Left hindlimb (tissue), 1 donor: ENCODE results near the gene PLLP.
"Not testable (repeated sequence)": the region's sequence is repeated elsewhere in the genome, so short reads cannot be mapped to it uniquely, and the experiment has no call there.

Experiments used
- DNase-seq: peaks from one replicate; pipeline ENCODE4 v3.0.0-alpha.2; 2018

PLLP gene

GRCh38 chr16:57271063-57271345 lies 13.5 kb downstream of the PLLP start:
- no peak for DNase-seq

- DNase-seq, result no peak
Observed at GRCh38 chr16:57270221-57271062, 14.0 kb downstream of the PLLP start.

- DNase-seq, result no peak
Observed at GRCh38 chr16:57268804-57269800, 15.4 kb downstream of the PLLP start.

- not testable (repeated sequence) for DNase-seq
Observed at GRCh38 chr16:57267343-57267742, 17.1 kb downstream of the PLLP start.

GRCh38 chr16:57266531-57267260 lies 17.8 kb downstream of the PLLP start:
- DNase-seq, result no peak

- DNase-seq, result no peak
Observed at GRCh38 chr16:57265850-57266530, 18.5 kb downstream of the PLLP start.

- no peak for DNase-seq
Observed at GRCh38 chr16:57264950-57265371, 19.5 kb downstream of the PLLP start.

GRCh38 chr16:57264381-57264780 lies 20.1 kb downstream of the PLLP start:
- DNase-seq, result no peak

GRCh38 chr16:57263541-57264351 lies 20.7 kb downstream of the PLLP start:
- DNase-seq, result no peak

- DNase-seq, result no peak
Observed at GRCh38 chr16:57262841-57263540, 21.5 kb downstream of the PLLP start.

GRCh38 chr16:57261806-57262205 lies 22.7 kb downstream of the PLLP start:
- no peak for DNase-seq

GRCh38 chr16:57260294-57260929 lies 24.1 kb downstream of the PLLP start:
- no peak for DNase-seq

- DNase-seq, result no peak
Observed at GRCh38 chr16:57258910-57259475, 25.5 kb downstream of the PLLP start.

- DNase-seq, result no peak
Observed at GRCh38 chr16:57258226-57258909, 26.1 kb downstream of the PLLP start.

- no peak for DNase-seq
Observed at GRCh38 chr16:57257455-57258070, 26.9 kb downstream of the PLLP start.

GRCh38 chr16:57256601-57257395 lies 27.7 kb downstream of the PLLP start:
- no peak for DNase-seq

- no peak for DNase-seq
Observed at GRCh38 chr16:57255686-57256415, 28.6 kb downstream of the PLLP start.
